Omental fat pad (tissue), 4 donors: ENCODE data around the gene CARD10. TPM values are rescaled to one million over a fixed set of nuclear protein-coding genes. Genes with fewer than 3 reads are reported as not detected.

Experiments
- ATAC-seq: fragments of 150-250 bp; one replicate; pipeline ENCODE4 v1.9.1; 2016; ENCODE audit warnings: mild to moderate bottlenecking, moderate library complexity; ENCODE audit not compliant: low FRiP score
- DNase-seq: peaks from one replicate; pipeline ENCODE4 v3.0.0-alpha.2; 2019; ENCODE audit warnings: low spot score
- CTCF ChIP-seq, 3 donors: fragments of 450-650 bp; IDR thresholded peaks; one replicate each; pipeline ENCODE4 v1.5.1; 2016 to 2017; ENCODE audit warnings: antibody characterized with exemption in 3 of 3, mild to moderate bottlenecking in 3 of 3, moderate library complexity in 2 of 3
- total RNA-seq, 4 donors: library from RNA; depleted of rRNA; stranded (reverse); fragments of >200 nt; gene quantifications; one replicate each; pipeline ENCODE4 v1.1.0, GENCODE V29; 2016

CARD10 gene
- total RNA-seq, result 10 to 100 TPM in 1 of 4 donors, 1 to 10 TPM in 3; 2.5 to 18.8 (median 4.8) TPM

- ATAC-seq (peak; percentile 30), DNase-seq (no peak)
- no peak for TF ChIP-seq CTCF (IDR thresholded peaks at IDR 0.05)
Observed at GRCh38 chr22:37519268-37520195, at the start of gene CARD10. Gene CARD10, minus strand, starts transcription at chr22:37519415. Its CDS starts 215 bp downstream, at chr22:37519200.

- ATAC-seq, result no peak
- TF ChIP-seq CTCF (IDR thresholded peaks at IDR 0.05), result no peak
Observed at GRCh38 chr22:37568448-37569008, 49.3 kb upstream of the CARD10 start.

GRCh38 chr22:37568012-37568411 is 48.8 kb upstream of the CARD10 start:
- no peak for DNase-seq
- no peak for ATAC-seq
- no peak for TF ChIP-seq CTCF (IDR thresholded peaks at IDR 0.05)

More at GRCh38 chr22:37568448-37569008, 49.3 kb upstream of the CARD10 start:
- no peak for DNase-seq

- DNase-seq, result peak; percentile 75
- TF ChIP-seq CTCF (IDR thresholded peaks at IDR 0.05), result peak in 2 of 3 donors; percentile 36 to 81
- no peak for ATAC-seq
Observed at GRCh38 chr22:37566903-37567798, 47.9 kb upstream of the CARD10 start.

GRCh38 chr22:37566329-37566837 is 47.2 kb upstream of the CARD10 start:
- DNase-seq (no peak), ATAC-seq (no peak)
- no peak for TF ChIP-seq CTCF (IDR thresholded peaks at IDR 0.05)

GRCh38 chr22:37565830-37566229 is 46.6 kb upstream of the CARD10 start:
- DNase-seq, result no peak
- no peak for TF ChIP-seq CTCF (IDR thresholded peaks at IDR 0.05)
- ATAC-seq, result no peak
